Measurements from ENCODE around the gene LYPD6B. TPM values are rescaled to one million over a fixed set of nuclear protein-coding genes. Genes with fewer than 3 reads are reported as not detected.

LYPD6B gene
- total and polyA plus RNA-seq, 10 donors = 0.46 to 3.5 (median 1.9) TPM

DNA sequence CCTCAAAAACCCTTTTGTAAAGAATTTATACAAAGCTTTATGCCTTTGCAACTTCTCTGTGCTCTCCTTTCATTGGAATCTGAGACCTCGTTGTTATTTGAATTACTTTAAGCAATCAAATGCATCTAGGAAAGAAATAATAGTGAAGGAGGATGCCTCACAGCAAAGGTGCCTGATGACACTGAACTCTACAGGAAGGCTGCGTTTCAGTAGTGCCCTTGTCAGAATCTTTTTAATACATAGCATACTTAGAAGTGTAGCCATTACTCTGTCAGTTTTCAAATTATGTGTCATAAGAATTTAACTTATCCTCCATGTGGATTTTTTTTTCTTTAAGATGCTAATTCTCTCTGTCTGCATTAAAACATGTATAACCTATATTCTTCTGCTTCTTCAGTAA, 9.6 kb upstream of the LYPD6B start:
- no peaks in the 10 kb centered on the region for H3K36me3 ChIP-seq
- TF ChIP-seq, protein P1, sequence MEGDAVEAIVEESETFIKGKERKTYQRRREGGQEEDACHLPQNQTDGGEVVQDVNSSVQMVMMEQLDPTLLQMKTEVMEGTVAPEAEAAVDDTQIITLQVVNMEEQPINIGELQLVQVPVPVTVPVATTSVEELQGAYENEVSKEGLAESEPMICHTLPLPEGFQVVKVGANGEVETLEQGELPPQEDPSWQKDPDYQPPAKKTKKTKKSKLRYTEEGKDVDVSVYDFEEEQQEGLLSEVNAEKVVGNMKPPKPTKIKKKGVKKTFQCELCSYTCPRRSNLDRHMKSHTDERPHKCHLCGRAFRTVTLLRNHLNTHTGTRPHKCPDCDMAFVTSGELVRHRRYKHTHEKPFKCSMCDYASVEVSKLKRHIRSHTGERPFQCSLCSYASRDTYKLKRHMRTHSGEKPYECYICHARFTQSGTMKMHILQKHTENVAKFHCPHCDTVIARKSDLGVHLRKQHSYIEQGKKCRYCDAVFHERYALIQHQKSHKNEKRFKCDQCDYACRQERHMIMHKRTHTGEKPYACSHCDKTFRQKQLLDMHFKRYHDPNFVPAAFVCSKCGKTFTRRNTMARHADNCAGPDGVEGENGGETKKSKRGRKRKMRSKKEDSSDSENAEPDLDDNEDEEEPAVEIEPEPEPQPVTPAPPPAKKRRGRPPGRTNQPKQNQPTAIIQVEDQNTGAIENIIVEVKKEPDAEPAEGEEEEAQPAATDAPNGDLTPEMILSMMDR (IDR thresholded peaks at IDR 0.05 in 8 of 11, conservative IDR thresholded peaks at IDR 0.05 in 3 of 11) = no peak
- TF ChIP-seq POLR2AphosphoS5 (IDR thresholded peaks at IDR 0.05) (no peak), POLR2A (IDR thresholded peaks at IDR 0.05) (no peak)
- no peak overlapping the region for H3K4me3 ChIP-seq
- peaks cover 0 to 3% (median 0%) of the 10 kb centered on the region in 6 donors for H3K4me1 ChIP-seq
- H3K27ac ChIP-seq = no peak overlapping the region
- intact Hi-C loops (cut with DNase I; ENCODE audit: low total_unique reads) = no loop called here
- peaks cover 0 to 3% (median 0%) of the 10 kb centered on the region in 7 donors for H3K27me3 ChIP-seq (replicated peaks in 1 of 7)
- DNase-seq = no peak
- no peaks in the 10 kb centered on the region for H3K9me3 ChIP-seq
- WGBS, 5 donors = 81 to 90% (median 81%) methylated on average over 2 of the region's 2 CpGs

DNA sequence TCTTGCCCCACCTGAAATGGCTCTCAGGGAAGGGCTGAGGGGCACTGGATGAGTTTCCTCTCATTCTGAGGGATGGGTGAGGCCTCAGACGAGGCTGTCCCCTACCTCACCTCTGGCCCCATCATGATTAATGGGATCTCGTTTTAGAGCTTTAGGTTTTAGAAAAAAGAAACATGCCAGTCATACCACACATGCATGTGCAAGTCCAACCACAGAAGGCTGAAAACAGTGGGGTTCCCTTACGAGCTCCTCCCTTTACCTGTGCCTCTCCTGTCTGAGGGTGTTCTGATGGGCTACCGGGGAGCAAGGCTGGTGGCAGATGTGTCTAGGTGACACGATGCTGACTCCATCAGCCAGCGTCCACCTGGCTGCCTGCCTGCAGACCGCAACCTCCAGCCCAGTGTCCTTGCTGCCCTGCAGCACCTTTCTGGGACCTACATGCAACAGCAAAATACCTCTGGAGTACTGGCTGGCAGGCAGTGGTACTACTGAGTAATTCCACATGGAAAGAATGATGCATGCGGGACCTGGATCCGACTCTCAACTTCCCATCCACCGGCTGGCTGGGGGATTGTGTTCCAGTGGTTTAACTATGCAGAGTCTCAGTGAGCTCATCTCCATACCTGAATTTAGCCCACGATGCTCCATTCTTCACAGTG, 9.1 kb upstream of the LYPD6B start:
- intact Hi-C loops (cut with DNase I; ENCODE audit: low total_unique reads) = no loop called here
- 76 to 88% (median 83%) methylated on average over 10 to 11 of the region's 11 CpGs for WGBS, 5 donors
- Histone ChIP-seq H3K4me1 (peaks cover 0 to 3% (median 0%) of the 10 kb centered on the region in 6 donors), H3K4me3 (no peak overlapping the region), H3K9me3 (no peaks in the 10 kb centered on the region), H3K27me3 (replicated peaks in 1 of 7) (peaks cover 0 to 3% (median 0%) of the 10 kb centered on the region in 7 donors), H3K27ac (no peak overlapping the region), H3K36me3 (no peaks in the 10 kb centered on the region)
- DNase-seq = no peak
- TF ChIP-seq POLR2AphosphoS5 (IDR thresholded peaks at IDR 0.05) (no peak), POLR2A (IDR thresholded peaks at IDR 0.05) (no peak)
- TF ChIP-seq, protein P1 (IDR thresholded peaks at IDR 0.05 in 8 of 11, conservative IDR thresholded peaks at IDR 0.05 in 3 of 11) = no peak

DNA sequence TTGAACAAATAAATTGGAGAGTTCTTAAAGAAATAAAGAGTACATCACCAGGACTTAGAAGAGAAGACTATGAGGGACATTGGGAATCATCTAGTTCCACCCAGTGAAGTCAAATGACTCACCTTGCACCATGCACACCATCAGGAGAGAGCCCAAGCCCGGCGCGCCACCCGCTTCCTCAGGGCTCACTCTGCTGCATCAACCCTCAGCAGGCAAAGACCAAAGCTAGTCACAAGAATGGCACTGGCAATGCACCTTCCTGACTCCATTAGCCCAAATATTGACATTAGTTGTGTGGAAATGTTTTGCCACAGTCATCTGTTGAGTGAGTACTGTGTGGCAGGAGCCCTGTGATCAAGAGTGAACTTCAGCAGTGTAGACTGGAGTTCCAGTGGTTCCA, 7.1 kb upstream of the LYPD6B start:
- no peak for DNase-seq
- H3K4me1 ChIP-seq = peaks cover 0 to 3% (median 0%) of the 10 kb centered on the region in 6 donors
- no peak overlapping the region for H3K27ac ChIP-seq
- no peaks in the 10 kb centered on the region for H3K36me3 ChIP-seq
- H3K9me3 ChIP-seq = no peaks in the 10 kb centered on the region
- H3K4me3 ChIP-seq = no peak overlapping the region
- H3K27me3 ChIP-seq (replicated peaks in 1 of 7) = peaks cover 0 to 3% (median 0%) of the 10 kb centered on the region in 7 donors
- WGBS, 5 donors = 94 to 100% (median 98%) methylated on average over 4 of the region's 4 CpGs
- intact Hi-C loops (cut with DNase I; ENCODE audit: low total_unique reads) = no loop called here
- TF ChIP-seq, protein P1 (IDR thresholded peaks at IDR 0.05 in 8 of 11, conservative IDR thresholded peaks at IDR 0.05 in 3 of 11) = no peak
- TF ChIP-seq POLR2AphosphoS5 (IDR thresholded peaks at IDR 0.05) = no peak
- no peak for TF ChIP-seq POLR2A (IDR thresholded peaks at IDR 0.05)

DNA sequence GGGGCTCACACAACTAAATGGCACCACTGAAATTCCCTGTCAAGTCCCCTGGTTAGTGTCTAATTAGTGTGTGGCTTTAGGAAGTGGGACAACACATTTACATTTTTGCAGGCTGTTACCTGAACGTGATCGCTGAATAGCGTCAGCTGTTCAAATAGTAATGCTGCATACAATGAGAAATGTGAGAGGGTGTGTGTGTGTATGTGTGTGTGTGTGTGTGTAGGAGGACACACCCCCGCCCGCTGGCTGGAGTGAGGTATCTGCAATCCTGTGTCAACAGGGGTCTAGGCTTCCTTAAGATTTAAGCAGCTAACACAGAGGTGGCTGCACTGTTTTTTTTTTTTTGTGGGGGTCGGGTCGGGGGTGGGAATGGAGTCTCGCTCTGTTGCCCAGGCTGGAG, 4.8 kb upstream of the LYPD6B start:
- intact Hi-C loops (cut with DNase I; ENCODE audit: low total_unique reads) = no loop called here
- no peak overlapping the region for H3K27ac ChIP-seq
- no peak overlapping the region for H3K4me3 ChIP-seq
- TF ChIP-seq POLR2AphosphoS5 (IDR thresholded peaks at IDR 0.05) = no peak
- no peaks in the 10 kb centered on the region for H3K9me3 ChIP-seq
- no peak for DNase-seq
- peaks cover 0 to 23% (median 5%) of the 10 kb centered on the region in 7 donors for H3K27me3 ChIP-seq (replicated peaks in 1 of 7)
- H3K36me3 ChIP-seq = no peaks in the 10 kb centered on the region
- 88 to 93% (median 91%) methylated on average over 5 to 8 of the region's 8 CpGs for WGBS, 5 donors
- H3K4me1 ChIP-seq = peaks cover 0 to 12% (median under 1%) of the 10 kb centered on the region in 6 donors

All from spleen (tissue), 11 donors.